H9 (cell line): Measurements from ENCODE around the gene SCAP. TPM values are rescaled to one million over a fixed set of nuclear protein-coding genes. Genes with fewer than 3 reads are reported as not detected.

Source experiments
- DNase-seq: peaks from one replicate; pipeline ENCODE4 v3.0.0-alpha.2; 2017
- H2AFZ ChIP-seq: one replicate; pipeline ENCODE4 v1.6.1; 2013; ENCODE audit warnings: mild to moderate bottlenecking, low read length, control low read depth, moderate library complexity
- H2AK5ac ChIP-seq: 2 replicates; pipeline ENCODE4 v1.6.1; 2013; ENCODE audit warnings: low read length, control low read depth, mixed read lengths; ENCODE audit not compliant: insufficient read length
- H2BK120ac ChIP-seq: one replicate; pipeline ENCODE4 v1.6.1; 2013; ENCODE audit warnings: low read depth, mild to moderate bottlenecking, low read length, control low read depth, inconsistent platforms; ENCODE audit not compliant: poor library complexity, severe bottlenecking
- H2BK12ac ChIP-seq: 2 replicates; pipeline ENCODE4 v1.6.1; 2013; ENCODE audit warnings: low read length, control low read depth, mixed read lengths, low read depth; ENCODE audit not compliant: insufficient read length
- H2BK15ac ChIP-seq: 2 replicates; pipeline ENCODE4 v1.6.1; 2013; ENCODE audit warnings: low read depth, low read length, control low read depth
- H2BK20ac ChIP-seq: one replicate; pipeline ENCODE4 v1.6.1; 2013; ENCODE audit warnings: low read depth, mild to moderate bottlenecking, low read length, control low read depth, inconsistent platforms; ENCODE audit not compliant: poor library complexity, severe bottlenecking
- H2BK5ac ChIP-seq: 2 replicates; pipeline ENCODE4 v1.6.1; 2013; ENCODE audit warnings: low read length, control low read depth, mixed read lengths; ENCODE audit not compliant: insufficient read length
- H3K14ac ChIP-seq: 2 replicates; pipeline ENCODE4 v1.6.1; 2013; ENCODE audit warnings: low read length, control low read depth; ENCODE audit not compliant: insufficient read depth
- H3K18ac ChIP-seq: 2 replicates; pipeline ENCODE4 v1.6.1; 2013; ENCODE audit warnings: low read depth, mild to moderate bottlenecking, mixed read lengths, low read length, control low read depth; ENCODE audit not compliant: insufficient read length
- H3K23ac ChIP-seq: 2 replicates; pipeline ENCODE4 v1.6.1; 2013; ENCODE audit warnings: low read length, control low read depth, mixed read lengths, low read depth; ENCODE audit not compliant: insufficient read length
- H3K23me2 ChIP-seq: 2 replicates; pipeline ENCODE4 v1.6.1; 2013; ENCODE audit warnings: low read depth, mild to moderate bottlenecking, mixed read lengths, low read length, control low read depth; ENCODE audit not compliant: insufficient read length, poor library complexity, severe bottlenecking
- H3K27ac ChIP-seq: 2 replicates; pipeline ENCODE4 v1.5.1; 2013; ENCODE audit warnings: low read length, control low read depth, mixed read lengths, low read depth; ENCODE audit not compliant: insufficient read length
- H3K27me3 ChIP-seq: 2 replicates; pipeline ENCODE4 v1.6.1; 2013; ENCODE audit warnings: low read length, control low read depth, inconsistent platforms; ENCODE audit not compliant: insufficient read depth
- H3K4ac ChIP-seq: 2 replicates; pipeline ENCODE4 v1.6.1; 2013; ENCODE audit warnings: low read depth, mild to moderate bottlenecking, control low read depth, inconsistent platforms, low read length, moderate library complexity
- H3K4me1 ChIP-seq: 2 replicates; pipeline ENCODE4 v1.6.1; 2013; ENCODE audit warnings: low read length, control low read depth, inconsistent platforms; ENCODE audit not compliant: insufficient read depth
- H3K4me2 ChIP-seq: 2 replicates; pipeline ENCODE4 v1.6.1; 2013; ENCODE audit warnings: low read length, control low read depth, mixed read lengths; ENCODE audit not compliant: insufficient read length, insufficient read depth
- H3K56ac ChIP-seq: 2 replicates; pipeline ENCODE4 v1.6.1; 2013; ENCODE audit warnings: low read depth, mild to moderate bottlenecking, mixed read lengths, low read length, control low read depth; ENCODE audit not compliant: insufficient read length
- H3K79me1 ChIP-seq: 2 replicates; pipeline ENCODE4 v1.6.1; 2013; ENCODE audit warnings: low read depth, mild to moderate bottlenecking, moderate library complexity, low read length, control low read depth, inconsistent platforms; ENCODE audit not compliant: insufficient read depth, poor library complexity, severe bottlenecking
- H3K79me2 ChIP-seq: 2 replicates; pipeline ENCODE4 v1.6.1; 2013; ENCODE audit warnings: low read length, control low read depth, inconsistent platforms; ENCODE audit not compliant: insufficient read depth
- H3K9ac ChIP-seq: 2 replicates; pipeline ENCODE4 v1.6.1; 2013; ENCODE audit warnings: low read length, control low read depth, mixed read lengths; ENCODE audit not compliant: insufficient read length; ENCODE audit errors: extremely low read depth
- H3K9me3 ChIP-seq: one replicate; pipeline ENCODE4 v1.6.1; 2013; ENCODE audit warnings: low read depth, low read length, inconsistent platforms; ENCODE audit not compliant: control insufficient read depth
- H3T11ph ChIP-seq: one replicate; pipeline ENCODE4 v1.6.1; 2013; ENCODE audit warnings: mild to moderate bottlenecking, low read length, control low read depth, inconsistent platforms
- H4K20me1 ChIP-seq: one replicate; pipeline ENCODE4 v1.6.1; 2013; ENCODE audit not compliant: control insufficient read depth, insufficient read length, insufficient read depth
- H4K5ac ChIP-seq: 2 replicates; pipeline ENCODE4 v1.6.1; 2013; ENCODE audit warnings: low read depth, mild to moderate bottlenecking, mixed read lengths, low read length, control low read depth; ENCODE audit not compliant: insufficient read length
- H4K8ac ChIP-seq: replicated peaks from 2 replicates; pipeline ENCODE4 v1.6.1; 2013; ENCODE audit warnings: low read length, control low read depth, mixed read lengths, low read depth; ENCODE audit not compliant: insufficient read length
- H4K91ac ChIP-seq: 2 replicates; pipeline ENCODE4 v1.6.1; 2013; ENCODE audit warnings: low read depth, mild to moderate bottlenecking, moderate library complexity, mixed read lengths, low read length, control low read depth; ENCODE audit not compliant: insufficient read length
- H3K27ac Mint-ChIP-seq, 3 experiments: 2 replicates in 2 of 3; 3 replicates in 1 of 3; pipeline ENCODE4 v1.8.0; 2020 to 2021; ENCODE audit warnings: mixed read lengths in 3 of 3, mild to moderate bottlenecking in 1 of 3, moderate library complexity in 1 of 3
- H3K27me3 Mint-ChIP-seq: 2 replicates; pipeline ENCODE4 v1.8.0; 2021; ENCODE audit warnings: low read depth, mild to moderate bottlenecking, moderate library complexity, mixed read lengths
- H3K36me3 Mint-ChIP-seq, 3 experiments: 2 replicates in 2 of 3; 3 replicates in 1 of 3; pipeline ENCODE4 v1.8.0; 2020 to 2021; ENCODE audit warnings: low read depth in 3 of 3, mixed read lengths in 3 of 3; ENCODE audit not compliant: insufficient read depth in 1 of 3
- H3K4me1 Mint-ChIP-seq, 2 experiments: 2 replicates each; pipeline ENCODE4 v1.8.0; 2020; ENCODE audit warnings: mixed read lengths in 2 of 2
- H3K4me3 Mint-ChIP-seq, 2 experiments: 2 replicates in 1 of 2; 3 replicates in 1 of 2; pipeline ENCODE4 v1.8.0; 2020 to 2021; ENCODE audit warnings: mild to moderate bottlenecking in 2 of 2, mixed read lengths in 2 of 2, moderate library complexity in 1 of 2
- H3K9me3 Mint-ChIP-seq, 2 experiments: 2 replicates in 1 of 2; 3 replicates in 1 of 2; pipeline ENCODE4 v1.8.0; 2020; ENCODE audit warnings: mild to moderate bottlenecking in 2 of 2, mixed read lengths in 2 of 2, moderate library complexity in 1 of 2
- WGBS: extraction: QIAGEN DNeasy Blood & Tissue Kit; methylation state at CpG from one replicate; pipeline ENCODE4 v1.1.7; 2013; ENCODE audit warnings: missing lambda C conversion rate, low lambda C conversion rate, mixed read lengths; ENCODE audit not compliant: insufficient read length; ENCODE audit errors: extremely low coverage; 5-methylcytosine and 5-hydroxymethylcytosine counted together
- total RNA-seq: library from RNA; stranded (reverse); gene quantifications from 2 replicates; pipeline ENCODE4 v1.2.1, GENCODE V29; 2021
- TF ChIP-seq, protein P1 (sequence below): fragments of 200-600 bp; sonication (generic); conservative IDR thresholded peaks from 3 replicates; pipeline ENCODE4 v1.8.0; 2021; ENCODE audit warnings: antibody characterized with exemption, mild to moderate bottlenecking

Gene SCAP
- total RNA-seq, 1 experiment from 2014 or later = 104 TPM

DNA sequence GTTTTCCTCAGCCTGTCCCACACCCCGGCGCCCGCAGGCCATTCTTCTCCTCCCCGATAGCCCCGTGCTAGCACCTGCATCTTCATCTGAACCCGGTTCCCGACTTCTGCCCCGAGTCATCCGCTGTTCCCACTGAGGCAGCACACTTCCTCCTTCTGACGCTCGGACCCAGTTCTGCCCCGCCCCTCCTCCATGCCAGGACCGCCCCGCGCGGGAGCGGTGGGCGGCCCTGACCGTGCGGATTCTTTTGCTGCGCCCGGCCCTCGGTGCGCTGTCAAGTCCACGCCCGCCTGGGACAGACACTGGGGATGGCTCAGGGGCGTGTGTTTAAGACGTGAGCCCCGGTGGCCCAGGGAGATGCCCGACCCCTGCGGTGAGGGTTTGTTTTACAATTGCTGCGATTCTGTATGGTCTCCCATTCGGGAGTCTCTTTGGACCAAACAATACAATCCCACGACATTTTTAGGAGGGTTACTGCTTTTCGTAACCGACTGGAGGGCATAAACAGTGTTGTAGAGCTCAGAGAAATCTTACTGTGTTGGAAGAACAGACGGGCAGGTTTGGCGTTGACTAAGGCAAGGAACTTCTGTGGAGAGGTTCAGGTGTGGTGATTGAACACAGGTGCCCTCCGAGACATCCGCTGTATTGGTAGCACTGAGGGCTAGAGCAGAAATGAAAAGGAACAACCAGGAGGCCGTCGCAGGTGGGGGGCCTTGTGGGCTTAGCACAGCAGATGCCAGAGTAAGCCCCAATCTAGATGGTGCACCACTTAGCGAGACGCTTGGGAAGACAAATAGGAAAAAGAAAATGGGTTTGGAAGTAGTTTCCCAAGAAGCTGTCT, 94.2 kb downstream of the SCAP start:
- peak; percentile 87 for DNase-seq
- Histone ChIP-seq H3K14ac (peak overlapping the region; percentile 85; the same call in 1 of the 2 replicates), H3K23me2 (peaks cover 16% of the 10 kb centered on the region), H2AFZ (no peak overlapping the region), H2BK20ac (no peak overlapping the region), H3K79me2 (peaks cover 15% of the 10 kb centered on the region; the same call in 1 of the 2 replicates), H2AK5ac (no peak overlapping the region), H4K8ac (no peak overlapping the region), H2BK15ac (no peak overlapping the region), H3K27me3 (no peaks in the 10 kb centered on the region), H3K18ac (no peak overlapping the region), H3K9me3 (no peaks in the 10 kb centered on the region), H4K20me1 (no peaks in the 10 kb centered on the region), H3K27ac (no peak overlapping the region), H2BK120ac (no peak overlapping the region), H2BK12ac (no peak overlapping the region), H4K5ac (no peak overlapping the region), H3K4ac (no peak overlapping the region), H4K91ac (no peak overlapping the region), H3K23ac (no peak overlapping the region), H3T11ph (no peak overlapping the region), H3K79me1 (peaks cover 3% of the 10 kb centered on the region), H3K9ac (peak overlapping the region; percentile 75), H2BK5ac (no peak overlapping the region), H3K56ac (no peak overlapping the region), H3K4me2 (peak overlapping the region; percentile 99), H3K4me1 (no peaks in the 10 kb centered on the region)
- H3K4me3 Mint-ChIP-seq = peak overlapping the region; percentile 98 to 100
- H3K36me3 Mint-ChIP-seq = peaks cover 2 to 10% (median 8%) of the 10 kb centered on the region in 3 experiments; a peak in 6 of 7 replicates
- no peaks in the 10 kb centered on the region for H3K27me3 Mint-ChIP-seq
- peaks cover 20 to 27% of the 10 kb centered on the region in 2 experiments for H3K4me1 Mint-ChIP-seq
- TF ChIP-seq, protein P1, sequence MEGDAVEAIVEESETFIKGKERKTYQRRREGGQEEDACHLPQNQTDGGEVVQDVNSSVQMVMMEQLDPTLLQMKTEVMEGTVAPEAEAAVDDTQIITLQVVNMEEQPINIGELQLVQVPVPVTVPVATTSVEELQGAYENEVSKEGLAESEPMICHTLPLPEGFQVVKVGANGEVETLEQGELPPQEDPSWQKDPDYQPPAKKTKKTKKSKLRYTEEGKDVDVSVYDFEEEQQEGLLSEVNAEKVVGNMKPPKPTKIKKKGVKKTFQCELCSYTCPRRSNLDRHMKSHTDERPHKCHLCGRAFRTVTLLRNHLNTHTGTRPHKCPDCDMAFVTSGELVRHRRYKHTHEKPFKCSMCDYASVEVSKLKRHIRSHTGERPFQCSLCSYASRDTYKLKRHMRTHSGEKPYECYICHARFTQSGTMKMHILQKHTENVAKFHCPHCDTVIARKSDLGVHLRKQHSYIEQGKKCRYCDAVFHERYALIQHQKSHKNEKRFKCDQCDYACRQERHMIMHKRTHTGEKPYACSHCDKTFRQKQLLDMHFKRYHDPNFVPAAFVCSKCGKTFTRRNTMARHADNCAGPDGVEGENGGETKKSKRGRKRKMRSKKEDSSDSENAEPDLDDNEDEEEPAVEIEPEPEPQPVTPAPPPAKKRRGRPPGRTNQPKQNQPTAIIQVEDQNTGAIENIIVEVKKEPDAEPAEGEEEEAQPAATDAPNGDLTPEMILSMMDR = no peak
- no peaks in the 10 kb centered on the region; a peak in 1 of 5 replicates for H3K9me3 Mint-ChIP-seq
- H3K27ac Mint-ChIP-seq = peak overlapping the region; percentile 96 to 99 (median 99)
- WGBS = no CpG with 5 or more reads among the region's 44 CpGs
